ENCODE results near the gene CCDC144A.
"Not testable (repeated sequence)": the region's sequence is repeated elsewhere in the genome, so short reads cannot be mapped to it uniquely, and the experiment has no call there.

The CCDC144A gene

GRCh38 chr17:16689731-16690281, at the start of gene CCDC144A:
TSS of gene CCDC144A (plus strand) at chr17:16690241. CDS start at chr17:16690401, 160 bp downstream.
- H3K36me3 Mint-ChIP-seq (ENCODE audit: low read depth); H3K4me1 Mint-ChIP-seq (ENCODE audit: low read depth); H3K9me3 Mint-ChIP-seq; H3K27me3 Mint-ChIP-seq: not testable (repeated sequence)
- Mint-ChIP-seq H3K4me3 (peak within 1 kb of the TSS; percentile 75), H3K27ac (peak within 1 kb of the TSS; percentile 86)

DNA sequence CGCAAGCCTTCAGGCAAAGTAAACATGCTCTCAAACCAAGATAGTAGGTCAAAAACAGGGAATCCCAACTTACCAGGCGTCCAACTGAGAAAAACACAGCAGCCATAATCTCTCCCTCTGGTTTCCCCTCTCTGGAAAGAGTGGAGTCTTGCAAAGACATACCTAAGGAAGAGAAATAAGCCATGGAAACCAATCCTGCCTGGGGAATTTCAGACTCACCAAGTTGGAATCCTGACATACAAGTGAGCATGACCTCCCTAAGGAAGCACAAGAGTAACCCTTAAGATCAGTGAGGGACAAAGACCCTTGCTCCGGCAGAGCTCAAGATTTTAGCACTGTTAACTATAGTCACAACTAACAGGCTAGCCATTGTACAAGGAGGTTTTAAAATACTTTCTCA, 40.5 kb upstream of the CCDC144A start:
- H3K36me3 Mint-ChIP-seq (ENCODE audit: low read depth) = peaks cover 25% of the 10 kb centered on the region
- H3K27me3 Mint-ChIP-seq = no peaks in the 10 kb centered on the region
- H3K27ac Mint-ChIP-seq = no peak overlapping the region
- peaks cover 14% of the 10 kb centered on the region for H3K4me1 Mint-ChIP-seq (ENCODE audit: low read depth)
- H3K9me3 Mint-ChIP-seq = no peaks in the 10 kb centered on the region
- H3K4me3 Mint-ChIP-seq = no peak overlapping the region

DNA sequence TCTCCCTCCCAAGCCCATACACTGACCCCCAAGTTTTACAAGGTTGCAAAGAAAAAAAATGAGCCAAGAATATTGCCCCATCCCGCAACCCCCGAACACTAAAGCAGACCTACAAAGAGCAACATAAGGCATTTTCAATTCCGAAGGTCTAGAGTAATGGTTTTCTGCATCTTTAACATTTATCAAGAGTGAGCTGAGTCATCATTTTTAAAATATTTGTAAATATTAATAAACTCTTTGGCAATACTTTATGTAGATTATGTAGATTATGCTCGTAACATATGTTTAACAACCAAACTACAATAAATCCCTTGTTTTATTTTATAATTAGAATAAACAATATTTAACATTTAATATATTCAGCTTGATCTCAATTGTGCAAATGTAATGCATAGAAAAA, 37.8 kb upstream of the CCDC144A start:
- H3K9me3 Mint-ChIP-seq = no peaks in the 10 kb centered on the region
- peak overlapping the region; percentile 84 for H3K4me3 Mint-ChIP-seq
- H3K27ac Mint-ChIP-seq = no peak overlapping the region
- peaks cover 14% of the 10 kb centered on the region for H3K4me1 Mint-ChIP-seq (ENCODE audit: low read depth)
- H3K36me3 Mint-ChIP-seq (ENCODE audit: low read depth) = peaks cover 14% of the 10 kb centered on the region
- no peaks in the 10 kb centered on the region for H3K27me3 Mint-ChIP-seq

DNA sequence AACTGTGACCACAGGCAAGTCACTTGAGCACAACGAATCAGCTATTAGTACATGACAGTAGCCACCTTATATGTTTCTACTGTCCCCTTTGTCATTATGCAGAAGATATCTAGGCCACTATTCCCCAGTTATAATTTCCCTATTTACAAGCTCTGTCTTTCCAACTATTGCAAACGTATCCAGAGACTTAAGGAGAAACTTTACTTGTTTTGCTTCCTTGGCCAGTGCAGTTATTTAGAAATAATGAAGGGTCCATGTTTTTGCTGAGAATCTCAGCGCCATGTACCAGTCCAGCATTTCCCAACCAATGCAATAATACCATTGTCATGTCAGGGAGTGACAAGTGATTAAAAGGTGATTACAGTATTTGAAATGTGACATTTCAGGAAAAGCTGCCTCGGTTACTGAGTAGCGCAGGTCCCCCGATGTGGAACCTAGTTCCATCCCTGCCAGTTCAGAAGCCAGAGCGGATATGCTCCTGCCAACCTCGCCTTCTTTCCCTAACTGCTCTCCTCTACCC, 37.1 kb upstream of the CCDC144A start:
- H3K36me3 Mint-ChIP-seq (ENCODE audit: low read depth) = peaks cover 9% of the 10 kb centered on the region

GRCh38 chr17:16653367-16654041, 36.5 kb upstream of the CCDC144A start, which contains the start of gene ZNF624:
TSS of gene ZNF624 (minus strand) at chr17:16653850.
- Mint-ChIP-seq H3K9me3 (no peaks in the 10 kb centered on the region), H3K4me1 (ENCODE audit: low read depth) (peaks cover 14% of the 10 kb centered on the region), H3K27ac (peak within 1 kb of the TSS; percentile 71), H3K36me3 (ENCODE audit: low read depth) (peaks cover 4% of the 10 kb centered on the region), H3K27me3 (no peaks in the 10 kb centered on the region), H3K4me3 (peak within 1 kb of the TSS; percentile 84)

More for the DNA sequence above, 37.1 kb upstream of the CCDC144A start:
- peaks cover 14% of the 10 kb centered on the region for H3K4me1 Mint-ChIP-seq (ENCODE audit: low read depth)
- no peaks in the 10 kb centered on the region for H3K27me3 Mint-ChIP-seq
- H3K27ac Mint-ChIP-seq = peak overlapping the region; percentile 71
- peak overlapping the region; percentile 84 for H3K4me3 Mint-ChIP-seq
- H3K9me3 Mint-ChIP-seq = no peaks in the 10 kb centered on the region

GRCh38 chr17:16661217-16661616, 28.8 kb upstream of the CCDC144A start:
- Mint-ChIP-seq H3K27ac (no peak overlapping the region), H3K4me3 (no peak overlapping the region), H3K9me3 (no peaks in the 10 kb centered on the region), H3K27me3 (peaks cover 41% of the 10 kb centered on the region), H3K4me1 (ENCODE audit: low read depth) (no peaks in the 10 kb centered on the region), H3K36me3 (ENCODE audit: low read depth) (no peaks in the 10 kb centered on the region)

- no peak overlapping the region for H3K27ac Mint-ChIP-seq
- H3K4me3 Mint-ChIP-seq = no peak overlapping the region
- peaks cover 43% of the 10 kb centered on the region for H3K27me3 Mint-ChIP-seq
- no peaks in the 10 kb centered on the region for H3K4me1 Mint-ChIP-seq (ENCODE audit: low read depth)
- no peaks in the 10 kb centered on the region for H3K36me3 Mint-ChIP-seq (ENCODE audit: low read depth)
- no peaks in the 10 kb centered on the region for H3K9me3 Mint-ChIP-seq
Observed at GRCh38 chr17:16662936-16663335, 27.1 kb upstream of the CCDC144A start.

DNA sequence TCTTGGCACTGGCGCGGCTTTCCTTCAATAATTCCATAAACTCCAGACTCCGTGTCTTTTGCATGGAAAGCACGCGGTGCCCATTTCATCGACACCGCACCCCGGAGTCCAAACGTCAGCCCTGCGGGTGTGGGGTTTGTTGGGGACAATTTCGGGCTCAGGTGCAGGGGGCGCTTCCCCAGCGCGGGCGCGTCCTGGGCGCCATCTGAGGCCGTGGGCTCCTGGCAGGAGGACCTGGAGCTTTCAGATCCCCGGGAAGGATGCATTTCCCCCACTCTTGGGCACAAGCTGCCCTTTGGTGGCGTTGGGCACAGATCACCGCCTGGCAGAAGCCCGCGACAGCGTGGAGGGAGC, 23.5 kb upstream of the CCDC144A start:
- not testable (repeated sequence) for H3K4me1 Mint-ChIP-seq (ENCODE audit: low read depth); H3K9me3 Mint-ChIP-seq; H3K36me3 Mint-ChIP-seq (ENCODE audit: low read depth); H3K4me3 Mint-ChIP-seq; H3K27ac Mint-ChIP-seq
- H3K27me3 Mint-ChIP-seq = peaks cover 49% of the 10 kb centered on the region

DNA sequence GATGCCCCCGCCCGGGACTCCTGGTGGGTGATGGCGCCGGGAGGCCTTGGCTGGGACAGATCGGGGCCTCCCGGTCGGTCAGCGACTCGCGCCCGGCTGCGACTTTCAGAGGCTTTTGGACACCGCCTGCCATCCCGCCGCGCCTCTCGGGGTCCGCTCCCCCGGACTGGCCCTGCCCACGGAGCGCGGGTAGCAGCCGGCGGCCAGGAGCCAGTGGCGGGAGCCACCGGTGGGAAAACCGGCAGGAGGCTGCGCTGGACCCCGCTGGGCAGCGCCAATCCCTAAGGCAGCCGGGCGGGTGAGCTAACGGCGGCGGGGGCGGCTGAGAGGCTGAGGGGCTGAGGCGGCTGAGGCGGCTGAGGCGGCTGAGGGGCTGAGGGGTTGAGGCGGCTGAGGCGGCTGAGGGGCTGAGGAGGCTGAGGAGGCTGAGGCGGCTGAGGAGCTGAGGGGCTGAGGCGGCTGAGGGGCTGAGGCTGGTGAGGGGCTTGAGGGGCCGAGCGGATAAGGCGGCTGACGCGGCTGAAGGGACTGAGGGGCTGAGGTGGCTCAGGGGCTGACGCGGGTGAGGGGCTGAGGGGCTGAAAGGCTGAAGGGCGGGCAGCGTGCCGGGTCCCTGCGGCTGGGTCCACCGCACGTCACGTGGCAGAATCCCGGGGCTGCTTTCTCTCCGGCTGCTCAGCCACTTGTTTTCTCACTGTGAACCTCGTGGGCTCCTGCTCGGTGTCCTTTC, 23.0 kb upstream of the CCDC144A start:
- peak overlapping the region; percentile 62 for H3K4me3 Mint-ChIP-seq
- not testable (repeated sequence) for H3K36me3 Mint-ChIP-seq (ENCODE audit: low read depth); H3K4me1 Mint-ChIP-seq (ENCODE audit: low read depth); H3K9me3 Mint-ChIP-seq; H3K27ac Mint-ChIP-seq
- peaks cover 53% of the 10 kb centered on the region for H3K27me3 Mint-ChIP-seq

DNA sequence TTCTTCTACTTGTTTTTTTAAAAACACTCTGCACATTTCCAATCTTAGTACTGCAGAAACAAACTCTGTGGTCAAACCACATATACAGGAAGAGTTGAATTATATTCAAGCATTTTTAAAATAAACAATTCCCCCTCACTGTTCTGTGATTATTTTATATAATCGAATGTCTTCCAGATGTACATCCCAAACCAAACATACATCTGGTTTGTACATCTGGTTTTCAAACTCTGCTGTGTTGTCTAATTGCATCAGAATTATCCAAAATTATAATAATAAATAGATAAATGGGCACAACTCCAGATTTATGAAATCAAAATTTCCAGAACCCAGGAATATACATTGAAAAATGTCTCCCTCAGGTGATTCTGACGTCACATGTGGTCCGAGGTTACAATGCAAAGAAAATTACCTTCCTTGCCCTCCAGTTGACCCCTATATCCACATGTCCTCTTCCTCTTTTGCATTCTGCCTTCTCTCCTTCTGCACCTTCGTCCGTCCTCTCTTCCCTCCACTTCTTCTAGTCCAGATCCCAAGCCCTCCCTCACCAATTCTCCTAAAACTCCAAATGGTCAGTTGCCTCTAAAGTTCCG, 13.3 kb upstream of the CCDC144A start:
- H3K4me3 Mint-ChIP-seq = no peak overlapping the region
- H3K4me1 Mint-ChIP-seq (ENCODE audit: low read depth) = no peaks in the 10 kb centered on the region
- peaks cover 13% of the 10 kb centered on the region for H3K27me3 Mint-ChIP-seq
- H3K36me3 Mint-ChIP-seq (ENCODE audit: low read depth) = no peaks in the 10 kb centered on the region
- no peaks in the 10 kb centered on the region for H3K9me3 Mint-ChIP-seq
- H3K27ac Mint-ChIP-seq = no peak overlapping the region

- not testable (repeated sequence) for H3K4me3 Mint-ChIP-seq; H3K4me1 Mint-ChIP-seq (ENCODE audit: low read depth); H3K9me3 Mint-ChIP-seq; H3K36me3 Mint-ChIP-seq (ENCODE audit: low read depth); H3K27ac Mint-ChIP-seq
- H3K27me3 Mint-ChIP-seq = peaks cover 31% of the 10 kb centered on the region
Observed at GRCh38 chr17:16683290-16684138, 6.5 kb upstream of the CCDC144A start.

DNA sequence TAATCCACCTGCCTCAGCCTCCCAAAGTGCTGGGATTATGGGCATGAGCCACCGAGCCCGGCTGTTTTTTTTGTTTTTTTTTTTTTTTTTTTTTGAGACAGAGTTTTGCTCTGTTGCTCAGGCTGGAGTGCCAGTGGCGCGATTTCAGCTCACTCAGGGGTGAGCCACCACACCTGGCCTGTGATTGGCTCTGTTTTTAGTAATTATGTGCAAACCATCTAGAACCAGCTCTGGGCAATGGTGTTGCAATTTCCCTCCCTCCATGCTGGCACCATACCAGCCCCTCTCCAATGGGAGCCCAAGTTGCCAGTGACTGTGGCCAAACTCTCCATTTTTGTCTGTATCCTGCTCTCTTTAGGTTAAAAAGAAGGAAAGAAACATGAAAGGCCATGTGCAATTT, 4.0 kb upstream of the CCDC144A start:
- not testable (repeated sequence) for H3K4me3 Mint-ChIP-seq; H3K27ac Mint-ChIP-seq; H3K36me3 Mint-ChIP-seq (ENCODE audit: low read depth); H3K9me3 Mint-ChIP-seq
- Mint-ChIP-seq H3K27me3 (peaks cover 23% of the 10 kb centered on the region), H3K4me1 (ENCODE audit: low read depth) (peaks cover 14% of the 10 kb centered on the region)

DNA sequence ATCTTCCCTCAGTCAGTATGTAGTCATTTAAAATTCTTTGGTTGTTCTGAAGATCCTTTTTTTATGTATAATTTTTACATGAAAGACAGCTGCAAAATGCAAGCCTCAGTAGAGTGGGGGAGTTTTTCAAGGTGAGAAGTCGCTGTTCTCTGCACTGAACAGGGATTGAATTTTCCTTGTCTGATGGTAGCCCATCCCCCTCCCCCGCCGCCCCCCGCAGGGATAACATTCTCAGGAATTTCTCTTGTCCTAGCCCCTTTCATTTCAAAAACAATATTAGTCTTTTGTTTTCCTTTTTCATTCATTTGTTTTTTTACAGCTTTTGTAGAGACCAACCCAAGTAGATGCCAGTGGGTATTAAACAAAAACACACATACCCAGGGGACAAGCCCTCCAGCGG, 2.9 kb upstream of the CCDC144A start:
- peaks cover 20% of the 10 kb centered on the region for H3K27me3 Mint-ChIP-seq
- not testable (repeated sequence) for H3K9me3 Mint-ChIP-seq; H3K36me3 Mint-ChIP-seq (ENCODE audit: low read depth); H3K4me3 Mint-ChIP-seq; H3K27ac Mint-ChIP-seq
- peaks cover 14% of the 10 kb centered on the region for H3K4me1 Mint-ChIP-seq (ENCODE audit: low read depth)

GRCh38 chr17:16690447-16690846, 406 bp downstream of the CCDC144A start:
- not testable (repeated sequence) for H3K9me3 Mint-ChIP-seq; H3K36me3 Mint-ChIP-seq (ENCODE audit: low read depth); H3K4me1 Mint-ChIP-seq (ENCODE audit: low read depth); H3K27me3 Mint-ChIP-seq
- Mint-ChIP-seq H3K27ac (peak overlapping the region; percentile 86), H3K4me3 (peak overlapping the region; percentile 75)

All from stimulated activated naive CD8-positive, alpha-beta T cell treated with anti-CD3 and anti-CD28 coated beads, Interleukin-15, Interleukin-2, amounts not matched to agents 100 ng/mL and 50 ng/mL, for 24 hours (primary cell).